SKM-1 treated with dmso at 0.1 percent for 144 hours (cell line): Measurements from ENCODE around the gene MRPL16.
"Not testable (repeated sequence)": the region's sequence is repeated elsewhere in the genome, so short reads cannot be mapped to it uniquely, and the experiment has no call there.

Experiments
- DNase-seq: peaks from one replicate; lab custom pipeline; 2025; ENCODE audit not compliant: unreplicated experiment; lab: John Stamatoyannopoulos, UW

Gene MRPL16

DNA sequence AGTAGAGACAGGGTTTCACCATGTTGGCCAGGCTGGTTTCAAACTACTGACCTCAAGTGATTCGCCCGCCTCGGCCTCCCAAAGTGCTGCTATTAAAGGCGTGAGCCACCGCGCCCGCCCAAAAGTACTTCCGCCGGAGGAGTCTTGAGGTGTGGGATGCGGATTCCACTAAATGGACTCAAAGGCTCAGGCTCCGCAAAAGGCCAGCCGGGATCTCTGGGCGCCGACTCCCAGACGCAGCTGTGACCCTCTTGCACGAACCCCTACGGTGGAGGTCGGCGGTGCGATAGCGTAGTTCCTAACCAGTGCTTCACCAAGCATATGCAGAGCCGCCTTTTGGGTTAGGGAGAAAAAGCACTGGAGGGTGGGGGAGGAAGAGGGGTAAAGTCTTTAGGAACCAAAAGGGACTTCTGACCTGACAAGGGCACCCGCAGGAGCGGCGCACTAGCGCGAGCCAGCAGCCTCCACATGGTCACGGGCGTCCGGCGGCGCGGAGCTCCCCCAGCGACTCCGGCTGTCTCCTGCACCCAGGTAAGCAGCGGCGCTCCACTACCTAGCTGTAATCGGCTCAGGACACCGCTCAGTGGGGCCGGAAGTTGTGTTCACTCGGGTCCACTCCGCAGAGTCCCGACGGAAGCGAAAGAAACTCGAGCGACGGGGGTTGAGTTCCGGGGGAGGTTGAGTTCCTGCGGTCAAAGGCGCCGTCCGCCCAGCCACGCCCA, at the start of gene MRPL16:
TSS of gene MRPL16 (minus strand) at position 590 of the 722 bp plus-strand sequence. CDS start at position 470, 120 bp downstream.
- peak; percentile 86 for DNase-seq

DNA sequence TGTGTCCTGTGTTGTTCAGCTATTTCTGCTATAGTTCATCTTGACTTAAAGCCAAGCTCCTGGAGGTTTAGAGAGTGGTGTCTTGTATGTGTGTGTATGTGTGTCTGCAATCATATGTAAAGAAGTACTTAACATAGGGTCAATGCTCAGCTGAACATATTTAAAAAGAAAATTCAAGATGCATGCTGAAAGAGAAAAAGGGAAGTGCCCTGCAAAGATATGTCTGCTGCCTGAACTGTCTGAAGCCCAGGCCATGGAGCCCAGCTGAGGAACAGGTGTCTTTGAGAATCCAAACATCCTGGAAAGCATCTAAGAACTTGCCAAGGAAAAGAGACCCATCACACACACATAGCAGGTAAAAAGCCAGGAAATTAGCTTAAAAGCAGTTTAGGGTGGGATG, 49.1 kb upstream of the MRPL16 start:
- no peak for DNase-seq

DNA sequence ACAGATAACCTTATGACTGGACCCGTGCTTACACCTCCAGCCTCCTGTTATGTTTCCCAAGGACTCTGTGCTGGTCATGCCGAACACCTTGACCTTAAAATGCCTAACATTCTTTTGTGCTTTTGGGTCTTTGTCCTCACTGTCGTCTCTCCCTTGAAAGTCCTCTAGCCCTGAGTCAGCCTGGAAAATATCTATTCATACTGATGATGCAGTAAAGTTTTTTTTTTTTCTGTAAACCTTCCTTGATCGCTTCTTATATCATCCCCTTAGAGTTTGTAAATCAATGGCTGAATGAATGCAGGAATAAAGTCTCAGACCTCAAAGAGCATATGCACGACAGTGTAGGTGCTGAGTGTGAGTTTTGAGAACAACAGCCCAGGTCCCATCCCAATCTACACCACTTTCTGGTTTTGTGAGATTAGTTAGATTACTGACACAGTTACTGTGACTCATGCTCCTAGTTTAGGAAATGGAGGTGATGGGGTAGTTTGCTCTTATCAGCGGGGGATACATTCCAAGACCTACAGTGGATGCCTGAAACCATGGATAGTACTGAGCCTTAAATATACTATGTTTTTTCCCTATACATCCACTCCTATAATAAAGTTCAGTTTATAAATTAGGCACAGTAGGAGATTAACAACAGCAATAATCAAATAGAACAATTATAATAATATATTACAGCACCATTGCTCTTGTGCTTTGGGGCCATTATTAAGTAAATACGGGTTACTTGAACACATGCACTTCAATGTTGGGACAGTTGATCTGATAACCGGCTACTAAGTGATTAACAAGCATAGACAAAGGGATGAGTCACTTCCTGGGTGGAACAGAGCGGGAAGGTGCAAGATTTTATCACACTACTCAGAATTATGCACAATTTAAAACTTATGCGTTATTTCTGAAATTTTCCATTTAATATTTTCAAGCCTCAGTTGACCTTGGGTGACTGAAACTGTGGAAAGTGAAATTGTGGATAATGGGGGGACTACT, 47.2 kb upstream of the MRPL16 start:
- DNase-seq: no peak

DNA sequence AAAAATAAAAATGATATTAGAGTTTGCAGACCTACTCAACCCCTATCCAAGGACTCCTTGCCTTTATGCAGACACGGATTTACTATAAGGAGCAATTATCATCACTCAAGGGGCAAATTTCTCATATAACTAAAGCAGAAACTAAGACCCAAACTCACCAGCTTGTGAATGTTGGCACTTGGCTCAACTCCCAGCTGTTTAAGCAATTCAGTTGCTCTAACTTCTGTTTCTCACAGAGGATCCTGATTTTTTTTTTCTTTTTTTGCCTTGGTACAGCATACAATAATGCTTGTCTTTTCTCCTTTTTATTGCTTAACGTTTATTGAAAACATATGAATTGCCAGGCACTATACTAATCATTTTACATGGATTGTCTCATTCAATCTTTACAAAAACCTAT, 44.3 kb upstream of the MRPL16 start:
- DNase-seq: no peak

DNA sequence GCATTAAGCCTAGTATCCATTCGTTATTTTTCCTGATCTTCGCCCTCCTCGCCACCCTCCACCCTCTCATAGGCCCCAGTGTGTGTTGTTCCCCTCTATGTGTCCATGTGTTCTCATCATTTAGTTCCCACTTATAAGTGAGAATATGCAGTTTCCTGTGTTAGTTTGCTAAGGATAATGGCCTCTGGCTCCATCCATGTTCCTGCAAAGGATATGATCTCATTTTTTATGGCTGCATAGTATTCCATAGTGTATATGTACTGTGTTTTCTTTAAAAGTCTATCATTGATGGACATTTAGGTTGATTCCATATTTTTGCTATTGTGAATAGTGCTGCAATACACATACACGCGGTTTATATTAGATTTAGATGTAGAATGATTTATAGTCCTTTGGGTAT, 40.8 kb upstream of the MRPL16 start:
- not testable (repeated sequence) for DNase-seq

DNA sequence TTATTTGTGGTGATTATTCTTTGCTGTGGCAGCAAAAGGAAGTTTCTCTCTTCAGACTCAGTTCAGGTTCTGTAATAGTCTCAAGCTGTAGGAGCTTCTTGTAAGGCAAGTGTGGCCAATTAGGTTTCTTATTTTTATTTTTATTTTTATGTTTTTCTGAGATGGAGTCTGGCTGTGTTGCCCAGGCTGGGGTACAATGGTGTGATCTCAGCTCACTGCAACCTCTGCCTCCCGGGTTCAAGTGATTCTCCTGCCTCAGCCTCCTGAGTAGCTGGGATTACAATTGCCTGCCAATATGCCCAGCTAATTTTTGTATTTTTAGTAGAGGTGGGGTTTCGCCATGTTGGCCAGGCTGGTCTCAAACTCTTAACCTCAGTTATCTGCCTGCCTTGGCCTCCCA, 39.0 kb upstream of the MRPL16 start:
- not testable (repeated sequence) for DNase-seq

DNA sequence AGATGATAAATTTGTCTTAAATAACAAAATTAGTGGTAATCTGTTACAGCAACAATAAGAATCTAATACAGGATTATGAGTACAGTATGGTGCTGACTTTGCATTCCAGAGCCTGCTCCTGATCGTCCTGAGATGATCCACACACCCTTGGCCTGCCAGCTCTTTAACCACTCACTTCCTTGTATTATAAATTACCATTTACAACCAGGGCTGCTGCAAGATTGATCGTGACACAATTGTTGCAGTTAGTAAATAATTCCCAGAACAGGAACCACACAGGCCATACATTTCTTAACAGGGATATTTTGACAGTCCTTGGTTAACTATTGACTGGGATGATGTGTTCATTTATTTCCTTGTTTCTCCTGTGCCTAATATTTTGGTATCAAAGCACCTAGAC, 38.6 kb upstream of the MRPL16 start:
- no peak for DNase-seq

DNA sequence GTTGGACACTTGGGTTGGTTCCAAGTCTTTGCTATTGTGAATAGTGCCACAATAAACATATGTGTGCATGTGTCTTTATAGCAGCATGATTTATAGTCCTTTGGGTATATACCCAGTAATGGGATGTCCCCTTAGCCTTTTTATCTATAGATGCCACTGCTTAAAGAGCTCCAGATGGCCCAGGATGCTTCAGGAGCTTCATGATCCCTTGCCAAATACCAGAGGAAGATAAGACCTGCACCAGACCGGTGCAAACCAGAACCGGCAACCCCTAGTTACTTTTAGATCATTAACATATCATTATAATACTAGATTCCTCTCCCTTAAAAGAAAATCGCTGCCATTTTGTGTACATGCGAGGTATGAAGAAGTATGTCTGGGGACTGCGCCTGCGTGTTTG, 37.9 kb upstream of the MRPL16 start:
- not testable (repeated sequence) for DNase-seq

DNA sequence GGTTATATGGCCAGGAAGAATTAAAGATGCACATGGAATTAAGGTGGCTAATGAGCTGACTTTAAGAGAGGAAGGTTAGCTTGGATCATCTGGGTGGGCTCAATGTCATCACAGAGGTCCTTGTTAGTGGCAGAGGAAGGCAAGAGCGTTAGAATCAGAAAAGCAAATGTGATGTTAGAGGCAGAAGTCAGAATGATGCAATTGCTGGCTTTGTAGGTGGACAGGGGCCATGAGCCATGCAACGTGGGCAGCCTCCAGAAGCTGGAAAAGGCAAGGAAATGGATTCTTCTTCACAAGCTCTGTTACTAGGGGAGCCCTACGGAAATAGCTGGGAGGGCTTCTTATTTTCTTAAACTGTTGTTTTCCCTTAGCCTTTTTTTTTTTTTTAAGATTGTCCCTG, 37.0 kb upstream of the MRPL16 start:
- DNase-seq: no peak

DNA sequence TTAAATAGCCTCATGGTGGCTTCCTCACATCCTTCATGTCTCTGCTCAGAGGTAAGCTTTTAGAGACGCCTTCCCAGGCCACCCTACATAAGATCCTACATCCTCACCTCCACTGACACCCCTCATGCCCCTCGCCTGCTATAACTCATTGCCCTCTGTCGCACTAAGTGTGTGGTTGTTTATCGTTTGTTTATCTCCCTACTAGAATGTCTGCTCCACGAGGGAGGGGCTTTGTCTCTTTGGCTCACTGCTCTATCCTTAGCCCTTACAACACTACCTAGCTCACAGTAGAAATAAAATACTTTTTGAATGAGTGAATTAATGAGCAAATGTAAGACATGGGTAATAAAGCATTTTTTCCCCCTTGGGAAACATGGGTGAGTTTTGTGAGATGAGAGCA, 36.0 kb upstream of the MRPL16 start:
- no peak for DNase-seq

DNA sequence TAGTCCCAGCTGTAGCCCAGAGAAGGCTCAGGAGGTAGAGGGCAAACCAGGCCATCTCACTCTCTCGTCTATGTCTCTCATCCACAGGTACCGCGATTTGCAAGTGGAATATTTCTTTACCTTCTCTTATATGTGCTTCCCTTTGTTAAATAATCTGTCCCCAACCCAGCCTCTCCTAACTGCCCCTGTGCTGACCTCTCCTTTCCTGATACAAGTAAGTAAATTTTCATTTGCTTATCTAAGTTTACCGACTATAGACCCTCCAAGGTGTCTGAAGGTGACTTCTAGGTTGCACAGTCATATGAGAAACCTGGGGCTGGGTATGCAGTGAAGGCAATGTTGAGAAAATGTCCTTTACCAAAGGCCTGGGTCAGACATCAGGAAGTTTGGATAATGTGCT, 34.8 kb upstream of the MRPL16 start, which contains the start of gene CBLIF:
TSS of gene CBLIF (minus strand) at position 101 of the 400 bp plus-strand sequence. CDS start at position 55, 46 bp downstream.
- no peak for DNase-seq

DNA sequence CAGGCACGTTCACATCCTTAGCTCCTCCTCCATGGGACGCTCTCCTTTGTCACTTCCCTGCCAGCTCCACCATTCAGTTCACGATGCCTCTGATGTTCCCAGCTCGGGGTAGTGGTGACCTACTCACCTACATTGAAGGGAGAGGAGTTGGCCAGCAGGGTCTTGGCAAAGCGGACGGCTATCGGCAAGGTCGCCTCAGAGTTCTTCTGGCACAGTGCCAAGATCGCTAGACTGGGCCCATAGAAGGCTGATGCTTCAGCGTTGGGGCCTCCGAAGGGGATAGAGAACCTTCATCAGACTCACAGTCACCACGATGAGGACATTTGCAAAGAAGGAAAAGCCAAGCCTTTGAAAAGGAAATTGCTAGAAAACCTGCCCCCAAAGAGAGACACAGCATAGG, 31.7 kb upstream of the MRPL16 start:
- DNase-seq: no peak

DNA sequence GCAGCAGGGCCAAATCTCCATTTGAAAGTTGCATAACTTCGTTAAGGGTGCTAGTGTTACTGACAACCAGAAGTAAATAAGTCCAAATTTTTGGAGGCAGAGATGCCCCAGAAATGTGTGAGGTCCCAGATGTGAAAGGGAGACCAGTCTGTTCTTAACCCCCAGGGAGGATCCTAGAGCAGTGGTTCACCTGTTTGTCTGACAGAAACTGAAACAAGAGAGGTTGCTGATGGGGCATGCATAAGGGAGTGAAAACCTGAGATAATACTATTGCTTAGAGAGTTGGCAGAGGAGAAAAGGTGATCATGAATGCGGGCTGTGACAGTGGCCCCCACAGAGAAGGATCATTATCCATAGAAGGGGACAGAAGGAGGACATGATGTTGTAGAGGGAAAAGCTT, 30.9 kb upstream of the MRPL16 start:
- no peak for DNase-seq

DNA sequence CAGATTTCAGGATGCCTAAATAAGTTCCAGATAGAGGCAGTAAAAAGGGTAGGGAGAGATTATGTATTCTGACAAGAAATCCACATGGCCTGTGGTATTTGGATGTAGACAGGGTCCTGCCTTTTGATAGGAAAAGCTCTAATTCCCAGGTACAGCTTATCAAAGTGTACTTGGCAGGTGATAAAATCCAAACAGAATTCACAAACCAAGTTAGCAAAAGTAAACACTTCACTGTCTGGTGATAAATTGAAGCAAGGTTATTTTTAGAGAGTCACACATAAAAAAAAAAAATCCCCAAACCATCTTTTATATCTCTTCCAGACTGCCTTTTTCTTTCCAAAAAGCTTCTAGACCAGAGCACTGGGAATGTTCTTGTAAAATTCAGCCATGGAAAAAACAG, 29.0 kb upstream of the MRPL16 start:
- no peak for DNase-seq

DNA sequence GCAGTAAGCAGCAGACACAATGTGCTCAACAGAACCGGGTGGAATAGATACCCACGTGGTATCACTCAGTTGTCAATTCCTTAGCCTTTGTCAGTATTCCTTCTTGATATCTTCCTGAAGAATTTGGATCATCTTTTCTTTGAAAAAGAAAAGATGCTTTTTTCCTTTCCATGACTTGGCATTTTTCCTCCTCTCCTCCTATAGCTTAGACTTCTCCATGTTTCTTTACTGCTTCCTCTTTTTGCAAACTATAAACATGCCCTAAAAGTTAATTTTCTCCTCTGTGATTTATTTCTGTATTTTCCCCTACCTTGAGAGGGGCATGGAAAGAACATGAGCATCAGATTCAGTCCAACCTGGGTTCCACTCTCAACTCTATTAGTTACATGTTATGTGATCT, 23.0 kb upstream of the MRPL16 start:
- no peak for DNase-seq

DNA sequence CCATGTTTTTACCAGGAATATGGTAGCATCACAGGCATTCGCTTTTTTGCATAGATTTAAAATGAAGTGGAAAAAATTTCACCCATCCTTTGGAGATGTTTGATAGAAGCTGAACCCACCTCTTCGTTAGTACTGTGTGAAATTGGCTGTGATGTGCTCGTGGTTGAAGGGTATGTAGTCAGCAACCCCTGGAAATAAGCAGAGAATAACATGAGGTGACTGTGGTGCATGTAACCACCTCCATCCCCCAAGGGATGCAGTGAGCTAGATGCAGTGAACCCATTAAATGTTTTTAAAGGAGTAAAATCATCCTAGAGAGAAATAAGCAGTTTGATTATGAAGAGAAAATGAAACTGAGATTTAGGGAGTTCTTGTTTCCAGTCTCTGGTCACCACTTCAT, 18.8 kb upstream of the MRPL16 start:
- DNase-seq: no peak

DNA sequence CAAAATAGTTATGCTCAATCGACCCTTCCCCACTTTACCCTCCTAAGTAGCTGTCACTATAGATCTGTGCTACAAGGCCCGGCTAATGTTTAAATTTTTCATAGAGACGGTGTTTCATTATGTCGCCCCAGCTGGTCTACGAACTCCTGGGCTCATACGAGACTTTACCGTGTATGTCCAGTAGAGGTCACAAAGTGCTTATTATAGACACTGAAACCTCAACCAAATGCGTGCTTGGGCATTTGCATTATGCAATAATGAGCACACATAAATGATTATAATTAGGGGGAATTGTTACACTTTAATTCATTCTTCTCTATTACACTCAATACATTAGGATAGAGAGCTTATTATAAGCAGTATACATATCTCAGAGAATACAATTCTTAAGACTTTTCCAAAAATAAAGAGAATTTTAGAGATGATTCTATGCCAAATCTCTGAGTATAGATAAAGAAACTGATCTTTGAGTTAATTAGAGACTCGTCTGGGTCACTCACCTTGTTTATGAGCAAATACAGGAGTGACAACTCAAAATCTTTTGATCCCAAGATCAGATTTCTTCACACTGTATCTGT, 12.5 kb upstream of the MRPL16 start:
- peak; percentile 69 for DNase-seq

DNA sequence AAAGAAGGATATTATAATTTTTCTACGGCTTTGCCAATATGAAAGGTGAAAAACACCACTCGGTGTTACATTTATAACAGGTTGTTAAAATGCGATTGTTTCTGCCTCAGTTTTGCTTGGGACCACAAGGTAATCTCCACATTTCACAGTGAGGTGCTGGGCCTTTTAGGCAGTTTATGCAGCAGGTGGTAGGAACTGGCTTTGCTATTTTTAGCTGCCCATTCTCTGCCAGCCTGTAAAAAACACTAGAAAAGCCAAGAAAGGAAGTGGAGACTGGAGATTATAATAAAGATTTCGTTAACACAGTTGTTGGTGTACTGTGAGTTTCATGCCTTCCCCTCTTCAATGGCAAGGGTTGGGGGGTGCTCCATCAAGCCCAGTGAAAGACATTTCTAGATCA, 8.0 kb upstream of the MRPL16 start:
- DNase-seq: no peak

DNA sequence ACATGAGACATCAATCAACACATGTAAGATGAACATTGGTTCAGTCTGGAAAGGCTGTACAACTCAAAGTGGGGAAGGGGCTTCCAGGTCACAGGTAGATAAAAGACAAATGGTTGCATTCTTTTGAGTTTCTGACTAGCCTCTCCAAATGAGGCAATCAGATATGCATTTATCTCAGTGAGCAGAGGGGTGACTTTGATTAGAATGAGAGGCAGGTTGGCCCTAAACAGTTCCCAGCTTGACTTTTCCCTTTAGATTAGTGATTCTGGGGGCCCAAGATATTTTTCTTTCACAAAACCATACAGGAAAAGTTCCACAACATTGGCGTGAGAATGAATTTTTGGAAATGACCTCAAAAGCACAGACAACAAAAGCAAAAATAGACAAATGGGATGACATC, 5.9 kb upstream of the MRPL16 start:
- not testable (repeated sequence) for DNase-seq

DNA sequence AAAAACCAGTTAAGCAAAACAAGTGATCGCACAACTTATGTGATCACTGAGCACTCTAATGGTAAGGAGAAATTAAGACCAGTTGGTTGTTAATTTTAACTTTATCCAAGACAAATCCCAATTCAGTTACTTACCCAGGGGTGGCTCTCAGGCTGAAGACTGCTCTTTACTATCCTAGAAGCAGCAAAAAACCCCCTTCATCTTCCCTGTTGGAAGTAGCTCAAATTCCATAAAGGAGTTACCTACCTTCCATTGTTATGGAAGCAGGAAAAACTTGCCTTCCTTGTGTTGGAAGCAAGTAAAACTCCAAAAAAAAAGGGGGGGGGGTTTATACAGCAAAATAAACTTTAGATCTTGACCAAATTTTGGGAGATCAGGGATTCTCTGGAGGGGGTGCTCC, 5.2 kb upstream of the MRPL16 start:
- no peak for DNase-seq

DNA sequence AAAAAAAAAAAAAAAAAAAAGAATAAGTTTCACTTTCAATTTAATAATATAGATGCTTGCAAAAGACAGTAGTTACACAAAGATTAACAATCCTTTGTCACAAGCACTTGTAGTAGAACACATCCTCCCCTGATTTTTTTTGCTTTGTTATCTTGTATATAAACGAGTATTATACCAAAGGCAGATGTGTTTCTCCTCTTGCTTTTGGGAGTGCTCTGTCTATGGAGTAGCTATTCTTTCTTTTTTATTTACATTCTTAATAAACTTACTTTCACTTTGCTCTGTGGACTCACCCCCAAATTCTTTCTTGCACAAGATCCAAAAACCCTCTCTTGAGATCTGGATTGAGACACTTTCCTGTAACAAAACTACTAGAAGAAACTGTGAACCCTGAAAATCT, 3.4 kb upstream of the MRPL16 start:
- DNase-seq: no peak

DNA sequence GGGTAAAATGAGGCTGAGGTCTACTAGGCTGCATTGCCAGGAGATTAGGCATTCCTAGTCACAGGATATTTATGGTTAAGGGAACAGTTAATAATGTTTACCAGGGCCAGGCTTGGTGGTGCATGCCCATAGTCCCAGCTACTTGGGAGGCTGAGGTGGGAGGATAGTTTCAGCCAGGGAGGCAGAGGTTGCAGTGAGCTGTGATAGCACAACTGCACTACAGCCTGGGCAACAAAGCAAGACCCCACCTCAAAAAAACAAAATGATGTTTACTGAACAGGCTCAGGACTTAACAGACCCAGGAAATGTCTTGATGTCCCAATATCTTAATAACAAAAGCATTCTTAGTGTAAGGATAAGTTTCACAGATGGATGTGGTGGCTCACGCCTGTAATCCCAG, 2.8 kb upstream of the MRPL16 start:
- DNase-seq: no peak
